ENCODE data around the gene ZNF155.

The ZNF155 gene

DNA sequence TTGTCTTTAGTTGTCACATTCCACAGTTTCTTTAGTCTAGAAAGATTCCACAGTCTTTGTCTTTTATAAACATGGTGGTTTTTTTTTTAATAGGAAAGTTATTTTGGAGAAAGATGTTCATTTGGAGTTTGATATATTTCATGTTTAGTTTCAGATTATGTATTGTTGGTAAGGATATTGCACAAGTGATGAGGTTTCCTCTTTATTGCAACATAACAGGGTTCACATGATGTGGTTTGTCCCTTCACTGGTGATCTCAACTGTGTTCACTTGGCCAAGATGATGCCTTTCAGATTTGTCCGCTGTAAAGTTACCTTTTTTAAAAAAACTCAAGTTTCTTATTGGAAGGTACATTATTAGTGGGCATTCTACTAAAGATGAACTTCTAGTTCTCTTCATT, 22.0 kb downstream of the ZNF155 start:
- no peak for DNase-seq

DNA sequence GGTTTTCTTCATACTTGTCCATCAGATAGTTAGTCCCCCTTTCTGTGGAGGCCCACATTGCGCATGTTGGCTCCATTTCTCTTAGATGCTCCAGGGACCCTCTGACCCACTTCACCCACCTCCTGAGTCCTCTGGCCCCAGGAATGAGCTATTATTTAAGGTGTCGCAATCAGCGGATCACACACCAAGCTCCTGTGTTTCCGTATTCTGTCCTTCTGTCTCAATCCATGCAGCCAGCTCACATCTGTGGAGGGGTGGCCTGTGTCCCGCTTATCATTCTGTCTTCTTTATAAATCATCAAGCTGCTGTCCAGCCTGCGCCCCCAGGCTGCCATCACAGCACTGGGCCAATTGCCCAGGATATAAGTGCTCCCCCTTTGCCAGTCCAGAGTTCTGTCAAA, 23.5 kb downstream of the ZNF155 start:
- no peak for DNase-seq

- no peak for DNase-seq
Measured at GRCh38 chr19:44010468-44010867, 26.5 kb downstream of the ZNF155 start.

GRCh38 chr19:44019498-44019897, 35.5 kb downstream of the ZNF155 start:
- DNase-seq = no peak

- DNase-seq = no peak
Measured at GRCh38 chr19:44021221-44021620, 37.2 kb downstream of the ZNF155 start.

GRCh38 chr19:44024900-44025216, 40.9 kb downstream of the ZNF155 start:
- DNase-seq = no peak

DNA sequence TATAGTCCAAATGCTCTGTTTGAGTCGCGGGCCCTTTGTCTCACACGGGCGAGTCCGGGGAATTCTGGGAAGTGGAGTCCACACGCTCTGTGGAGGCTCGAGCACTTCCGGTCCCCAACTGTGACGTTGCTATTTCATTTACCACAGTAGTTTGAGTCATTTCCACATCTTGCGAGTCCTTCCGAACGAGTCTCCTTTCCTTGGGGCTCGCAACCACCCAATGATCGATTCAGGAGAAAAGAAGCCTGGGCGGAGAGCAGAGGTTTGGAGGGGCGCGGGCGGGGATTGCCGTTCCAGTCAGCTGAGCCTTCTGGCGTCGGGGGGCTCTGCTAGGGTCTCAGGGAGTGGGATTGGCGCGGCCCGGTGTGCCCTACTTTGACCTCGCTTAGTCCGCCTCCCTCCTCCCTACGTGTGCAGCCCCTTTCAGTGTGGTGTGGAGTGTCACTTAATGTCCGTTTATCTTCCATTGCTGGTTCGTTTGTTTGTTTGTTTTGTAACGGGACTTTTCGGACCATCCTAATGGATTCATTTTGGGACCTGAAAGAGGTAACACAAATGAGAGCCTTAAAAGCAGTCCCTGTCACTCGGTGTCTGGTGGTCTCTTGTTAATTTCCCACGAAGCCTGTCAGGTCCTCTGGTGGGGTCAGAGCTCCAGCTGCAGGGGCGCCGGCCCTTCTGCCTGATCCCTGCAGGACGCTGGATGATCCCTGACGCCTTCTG, 41.4 kb downstream of the ZNF155 start, which contains the start of gene ZNF222:
Gene ZNF222, plus strand, starts transcription at position 163 of the 720 bp plus-strand sequence. Its CDS starts 58 bp downstream, at position 221.
- peak; percentile 65 for DNase-seq

GRCh38 chr19:44026622-44027021, 42.6 kb downstream of the ZNF155 start:
- DNase-seq = no peak

DNA sequence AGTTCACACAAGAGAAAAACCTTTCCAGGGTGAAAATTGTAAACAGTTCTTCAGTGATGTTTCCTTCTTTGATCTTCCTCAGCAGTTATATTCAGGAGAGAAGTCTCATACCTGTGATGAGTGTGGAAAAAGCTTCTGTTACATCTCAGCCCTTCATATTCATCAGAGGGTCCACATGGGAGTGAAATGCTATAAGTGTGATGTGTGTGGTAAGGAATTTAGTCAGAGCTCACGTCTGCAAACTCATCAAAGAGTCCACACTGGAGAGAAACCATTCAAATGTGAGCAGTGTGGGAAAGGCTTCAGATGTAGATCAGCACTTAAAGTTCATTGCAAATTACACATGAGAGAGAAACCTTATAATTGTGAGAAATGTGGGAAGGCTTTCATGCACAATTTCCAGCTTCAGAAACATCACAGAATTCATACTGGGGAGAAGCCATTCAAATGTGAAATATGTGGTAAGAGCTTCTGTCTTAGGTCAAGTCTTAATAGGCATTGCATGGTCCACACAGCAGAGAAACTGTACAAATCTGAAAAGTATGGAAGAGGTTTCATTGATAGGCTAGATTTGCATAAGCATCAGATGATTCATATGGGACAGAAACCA, 48.1 kb downstream of the ZNF155 start:
- DNase-seq = no peak

GRCh38 chr19:44042147-44042546, 58.2 kb downstream of the ZNF155 start:
- DNase-seq = no peak
